HG03521 (cell line): Measurements from ENCODE around the gene IBA57.

ENCODE experiments used
- ATAC-seq: cut with Tn5 transposase; IDR thresholded peaks from one replicate; pipeline ENCODE4 v1.9.1; 2021; ENCODE audit warnings: mild to moderate bottlenecking, moderate library complexity; ENCODE audit not compliant: unreplicated experiment

The IBA57 gene

DNA sequence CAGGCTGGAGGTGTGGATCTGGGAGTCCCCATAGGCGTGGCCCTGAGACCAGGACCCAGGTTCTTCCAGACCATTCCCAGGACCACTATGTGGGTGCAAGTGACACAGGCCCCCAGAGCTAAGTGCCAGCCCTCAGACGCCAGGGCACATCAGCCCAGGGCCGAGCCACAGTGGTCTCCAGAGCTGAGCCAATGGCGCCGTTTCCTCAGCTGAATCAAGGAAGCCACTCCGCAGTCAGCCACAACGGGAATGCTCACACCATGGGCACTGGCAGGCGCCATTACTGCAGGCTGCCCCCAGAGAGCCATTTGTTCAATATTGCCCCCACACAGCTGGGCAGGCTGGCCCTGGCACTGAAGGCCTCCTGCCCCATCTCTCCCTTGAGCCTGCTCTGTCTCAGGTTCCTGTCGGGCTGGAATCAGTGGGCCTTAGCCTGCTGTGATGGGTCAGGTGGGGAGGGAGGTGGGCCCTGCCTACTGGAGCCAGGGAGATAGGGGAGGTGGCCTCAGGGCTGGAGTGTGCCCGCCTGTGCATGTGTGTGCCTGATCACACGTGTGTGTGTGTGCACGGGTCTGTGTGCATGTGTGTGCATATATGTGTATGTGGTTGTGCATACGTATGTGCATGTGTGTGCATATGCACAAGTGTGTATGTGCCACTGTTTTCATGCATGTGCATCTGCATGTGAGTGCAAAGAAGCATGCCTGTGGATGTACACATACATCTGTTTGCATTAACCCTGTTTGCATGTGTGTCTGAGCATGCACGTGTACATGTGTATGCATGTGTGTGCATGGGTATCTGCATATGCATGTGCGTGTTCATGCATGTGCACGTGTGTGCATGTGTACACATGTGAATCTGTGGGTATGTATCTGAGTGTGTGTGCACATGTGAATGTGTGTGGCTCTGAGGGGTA lies 9.7 kb upstream of the IBA57 start:
- ATAC-seq, result no peak

DNA sequence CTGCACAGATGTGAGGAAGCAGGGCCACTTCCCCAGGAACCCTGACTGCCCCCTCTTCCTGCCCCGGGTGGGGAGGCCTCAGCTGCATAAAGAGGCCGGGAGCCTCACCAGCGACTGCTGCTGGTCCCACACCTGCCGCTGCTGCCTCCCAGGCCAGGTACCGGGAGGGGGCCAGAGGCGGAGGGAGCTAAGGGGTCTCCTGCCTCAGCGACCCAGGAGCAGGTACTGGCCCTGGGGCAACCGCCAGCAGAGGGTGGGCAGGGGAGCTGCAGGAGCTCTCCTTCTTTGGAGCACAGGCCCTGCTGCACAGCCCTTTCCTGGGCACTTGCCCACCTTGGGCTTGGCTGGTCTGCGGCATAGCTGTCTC lies 9.1 kb upstream of the IBA57 start:
- no peak for ATAC-seq

DNA sequence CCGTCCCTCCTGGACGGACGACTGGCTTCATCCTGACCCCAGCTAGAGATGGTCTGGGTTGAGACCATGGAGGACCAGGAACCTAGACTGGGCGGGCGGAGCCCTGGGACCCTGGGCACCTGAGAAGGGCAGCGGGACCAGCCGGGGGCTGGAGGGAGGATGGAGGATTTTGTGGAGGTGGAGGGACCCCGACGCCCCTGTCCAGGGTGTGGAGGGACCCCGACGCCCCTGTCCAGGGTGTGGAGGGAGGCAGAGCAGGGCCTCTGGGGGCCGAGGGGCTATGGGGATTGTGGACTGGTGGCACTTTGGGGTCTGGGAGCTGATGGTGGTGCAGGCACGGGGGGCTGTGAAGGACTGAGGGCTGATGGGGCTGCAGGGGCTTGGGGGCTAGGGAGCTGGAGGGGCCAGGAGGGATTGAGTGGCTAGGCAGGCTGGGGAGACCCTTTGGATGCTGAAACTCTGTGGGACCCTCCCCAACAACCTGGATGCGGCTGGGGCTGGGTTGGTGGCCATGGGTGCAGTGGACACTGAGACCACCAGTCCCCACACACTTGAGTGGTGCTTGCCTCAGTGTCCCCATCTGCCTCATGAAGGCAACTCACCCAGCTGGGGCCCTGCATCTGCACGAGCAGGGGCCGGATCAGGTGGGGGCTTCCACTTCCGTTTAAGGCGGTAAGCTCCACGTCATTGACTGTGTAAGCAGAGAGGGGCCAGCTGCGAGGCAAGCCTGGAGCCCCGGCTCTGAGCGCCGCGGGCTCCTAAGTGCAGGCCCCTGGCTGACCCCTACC lies 8.5 kb upstream of the IBA57 start:
- ATAC-seq, result no peak

DNA sequence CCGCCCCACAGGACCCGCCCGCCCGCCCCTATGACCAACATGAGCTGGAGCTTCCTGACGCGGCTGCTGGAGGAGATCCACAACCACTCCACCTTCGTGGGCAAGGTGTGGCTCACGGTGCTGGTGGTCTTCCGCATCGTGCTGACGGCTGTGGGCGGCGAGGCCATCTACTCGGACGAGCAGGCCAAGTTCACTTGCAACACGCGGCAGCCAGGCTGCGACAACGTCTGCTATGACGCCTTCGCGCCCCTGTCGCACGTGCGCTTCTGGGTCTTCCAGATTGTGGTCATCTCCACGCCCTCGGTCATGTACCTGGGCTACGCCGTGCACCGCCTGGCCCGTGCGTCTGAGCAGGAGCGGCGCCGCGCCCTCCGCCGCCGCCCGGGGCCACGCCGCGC lies 7.9 kb upstream of the IBA57 start:
- ATAC-seq, result no peak

DNA sequence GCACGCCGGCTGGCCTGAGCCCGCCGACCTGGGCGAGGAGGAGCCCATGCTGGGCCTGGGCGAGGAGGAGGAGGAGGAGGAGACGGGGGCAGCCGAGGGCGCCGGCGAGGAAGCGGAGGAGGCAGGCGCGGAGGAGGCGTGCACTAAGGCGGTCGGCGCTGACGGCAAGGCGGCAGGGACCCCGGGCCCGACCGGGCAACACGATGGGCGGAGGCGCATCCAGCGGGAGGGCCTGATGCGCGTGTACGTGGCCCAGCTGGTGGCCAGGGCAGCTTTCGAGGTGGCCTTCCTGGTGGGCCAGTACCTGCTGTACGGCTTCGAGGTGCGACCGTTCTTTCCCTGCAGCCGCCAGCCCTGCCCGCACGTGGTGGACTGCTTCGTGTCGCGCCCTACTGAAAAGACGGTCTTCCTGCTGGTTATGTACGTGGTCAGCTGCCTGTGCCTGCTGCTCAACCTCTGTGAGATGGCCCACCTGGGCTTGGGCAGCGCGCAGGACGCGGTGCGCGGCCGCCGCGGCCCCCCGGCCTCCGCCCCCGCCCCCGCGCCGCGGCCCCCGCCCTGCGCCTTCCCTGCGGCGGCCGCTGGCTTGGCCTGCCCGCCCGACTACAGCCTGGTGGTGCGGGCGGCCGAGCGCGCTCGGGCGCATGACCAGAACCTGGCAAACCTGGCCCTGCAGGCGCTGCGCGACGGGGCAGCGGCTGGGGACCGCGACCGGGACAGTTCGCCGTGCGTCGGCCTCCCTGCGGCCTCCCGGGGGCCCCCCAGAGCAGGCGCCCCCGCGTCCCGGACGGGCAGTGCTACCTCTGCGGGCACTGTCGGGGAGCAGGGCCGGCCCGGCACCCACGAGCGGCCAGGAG lies 7.2 kb upstream of the IBA57 start:
- no peak for ATAC-seq

DNA sequence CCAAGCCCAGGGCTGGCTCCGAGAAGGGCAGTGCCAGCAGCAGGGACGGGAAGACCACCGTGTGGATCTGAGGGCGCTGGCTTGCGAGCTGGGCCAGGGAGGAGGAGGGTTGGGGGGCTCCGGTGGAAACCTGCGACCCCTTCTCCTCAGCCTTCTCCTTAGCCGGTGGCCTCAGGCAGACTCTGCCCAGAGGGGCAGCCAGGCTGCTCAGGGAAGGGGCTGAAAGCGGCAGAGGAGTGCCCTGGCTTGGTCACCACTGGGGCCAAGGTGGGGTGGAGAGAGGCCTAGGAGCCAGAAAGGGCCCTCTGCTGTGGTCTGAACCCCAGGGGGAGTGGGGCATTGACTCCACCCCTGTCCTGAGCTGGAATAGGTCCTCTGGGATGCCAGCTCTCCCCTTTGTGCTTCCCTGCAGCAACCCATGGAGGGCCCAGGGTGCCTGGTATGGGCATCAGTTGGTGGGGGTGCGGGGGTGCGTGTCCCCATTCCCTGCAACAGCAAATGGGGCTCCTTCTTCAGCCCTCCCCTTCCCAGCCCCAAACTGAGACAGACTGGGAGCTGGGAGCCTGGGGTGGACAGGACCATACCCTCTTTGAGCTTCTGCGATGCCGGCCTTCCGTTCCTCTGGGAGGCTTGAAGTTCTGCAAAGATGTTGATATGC lies 6.5 kb upstream of the IBA57 start:
- ATAC-seq, result no peak

DNA sequence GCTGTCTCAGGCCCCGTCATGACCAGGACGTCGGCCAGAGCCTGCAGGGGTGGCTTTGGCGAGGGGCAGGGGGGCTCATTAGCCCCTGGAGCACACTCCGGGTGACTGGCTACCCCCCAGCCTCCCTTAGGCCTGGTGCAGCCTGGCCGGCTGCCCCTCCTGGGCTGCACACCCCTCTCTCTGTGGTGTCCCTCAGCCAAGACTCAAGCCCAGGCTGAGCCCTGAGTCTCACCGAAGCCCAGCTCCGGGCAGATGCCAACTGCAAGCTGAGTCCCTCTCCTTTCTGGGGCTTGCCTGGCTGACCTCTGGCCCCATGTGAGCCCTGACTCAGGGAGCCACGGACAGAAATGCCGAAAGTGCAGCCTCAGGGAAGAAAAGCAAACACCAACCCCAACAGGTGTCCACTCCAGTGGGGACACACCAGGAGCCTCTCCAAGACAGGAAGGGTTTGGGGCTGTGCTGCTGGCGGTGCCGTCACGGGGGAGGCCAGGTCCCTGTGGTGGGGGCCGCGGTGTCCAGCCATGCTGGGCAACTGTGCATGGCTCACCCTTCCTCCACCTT lies 5.3 kb upstream of the IBA57 start:
- no peak for ATAC-seq

DNA sequence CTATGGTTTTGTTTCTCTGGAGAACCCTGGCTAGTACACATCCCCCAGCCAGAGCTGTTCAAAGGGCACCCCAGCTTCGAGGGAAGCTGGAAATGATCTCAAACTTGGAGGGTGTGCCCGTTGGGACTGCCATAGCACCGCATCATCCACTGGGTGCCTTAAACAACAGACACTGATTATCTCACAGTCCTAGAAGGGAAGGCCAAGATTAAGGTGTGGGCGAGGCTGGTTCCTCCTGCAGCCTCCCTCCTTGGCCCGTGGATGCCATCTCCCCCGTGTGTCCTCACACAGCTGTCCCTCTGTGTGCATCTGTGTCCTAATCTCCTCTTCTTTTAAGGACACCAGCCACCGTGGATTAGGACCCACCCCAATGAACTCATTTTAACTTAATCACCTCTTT lies 4.2 kb upstream of the IBA57 start:
- no peak for ATAC-seq

DNA sequence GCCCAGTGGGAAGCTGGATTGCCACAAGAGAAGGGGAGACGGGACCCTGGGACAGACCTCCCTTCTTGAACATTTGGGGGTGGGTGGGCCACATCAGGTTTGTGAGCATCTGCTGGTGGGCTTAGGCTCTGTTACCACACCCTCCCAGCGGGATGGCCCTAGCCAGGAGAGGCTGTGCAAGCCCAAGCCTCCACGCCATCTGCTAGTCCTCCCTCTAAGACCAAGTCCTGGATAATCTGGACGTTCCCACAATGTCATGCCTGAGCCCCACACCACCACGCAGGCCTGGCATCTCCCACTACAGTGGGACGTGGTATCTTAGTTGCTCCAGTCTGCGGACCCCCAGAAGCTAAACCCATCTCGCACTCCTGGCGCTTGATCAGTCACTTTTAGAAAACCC lies 3.7 kb upstream of the IBA57 start:
- no peak for ATAC-seq

DNA sequence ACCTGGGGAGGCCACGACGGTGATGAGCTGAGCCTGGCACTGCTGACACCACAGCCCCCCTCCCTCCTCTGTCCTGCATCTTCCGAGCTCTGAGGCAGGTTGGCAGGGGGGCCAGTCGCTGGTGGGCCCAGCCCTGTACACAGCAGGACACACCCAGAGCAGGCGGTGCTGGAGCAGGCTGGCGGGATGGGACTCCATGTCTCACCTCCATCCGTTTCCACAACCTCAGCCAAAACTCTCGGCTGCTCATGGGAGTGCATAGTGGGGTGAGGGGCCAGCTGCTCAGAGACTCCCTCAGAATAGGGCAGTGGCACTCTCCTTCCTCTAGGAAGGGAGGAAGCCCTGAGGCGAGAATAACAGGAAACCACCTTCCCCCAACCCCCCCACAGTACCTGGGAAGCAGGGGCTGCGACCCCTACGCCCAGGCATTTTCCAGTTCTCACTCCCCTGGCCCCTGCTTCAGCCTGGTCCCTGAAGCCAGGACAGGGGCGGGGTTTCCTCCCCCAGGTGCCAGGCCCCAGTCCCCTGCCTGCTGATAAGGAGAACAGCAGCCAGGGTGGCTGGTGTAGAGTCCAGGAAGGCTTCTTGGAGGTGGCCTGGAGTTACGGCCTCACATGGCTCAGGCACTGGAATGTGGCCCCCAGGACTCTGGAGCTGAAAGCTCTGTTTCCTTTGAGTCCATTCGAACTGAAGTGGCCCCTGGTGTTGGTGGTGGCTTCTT lies 3.2 kb upstream of the IBA57 start:
- ATAC-seq, result no peak

DNA sequence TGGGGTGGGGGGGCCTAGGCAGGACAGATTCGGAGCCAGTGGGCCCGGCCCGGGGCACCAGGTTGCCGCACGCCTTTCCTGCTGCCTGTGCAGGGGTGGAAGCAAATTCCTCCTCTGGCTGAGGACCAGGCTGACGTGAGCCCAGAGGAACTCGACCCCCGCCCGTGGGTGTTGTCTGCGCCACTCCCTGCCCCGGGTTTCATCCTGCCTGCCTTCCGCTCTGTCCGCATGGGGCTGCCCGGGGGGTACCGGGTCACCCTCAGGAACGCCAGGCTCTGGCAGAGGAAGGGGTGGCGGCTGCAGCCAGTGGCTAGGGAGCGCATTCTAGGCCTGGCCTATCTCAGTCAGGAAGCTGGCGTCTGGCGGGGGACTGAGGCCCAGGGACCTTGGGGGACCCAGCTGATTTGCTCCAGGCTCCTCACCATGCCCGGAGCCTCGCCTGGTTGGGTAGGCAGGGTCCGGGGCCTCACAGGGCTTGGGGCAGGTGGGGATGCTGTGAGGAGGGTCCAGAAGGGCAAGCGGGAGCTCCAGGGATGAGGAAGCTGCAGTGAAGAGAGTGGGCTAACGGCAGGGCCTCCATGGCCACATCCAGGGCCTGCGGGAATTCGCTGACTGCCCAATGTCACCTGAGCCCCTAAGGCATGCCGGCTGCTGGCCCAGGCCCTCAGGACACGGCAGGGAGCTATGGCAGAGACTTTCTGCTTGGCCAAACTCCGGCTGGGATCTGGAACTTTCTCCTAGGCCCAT lies 2.4 kb upstream of the IBA57 start:
- no peak for ATAC-seq

DNA sequence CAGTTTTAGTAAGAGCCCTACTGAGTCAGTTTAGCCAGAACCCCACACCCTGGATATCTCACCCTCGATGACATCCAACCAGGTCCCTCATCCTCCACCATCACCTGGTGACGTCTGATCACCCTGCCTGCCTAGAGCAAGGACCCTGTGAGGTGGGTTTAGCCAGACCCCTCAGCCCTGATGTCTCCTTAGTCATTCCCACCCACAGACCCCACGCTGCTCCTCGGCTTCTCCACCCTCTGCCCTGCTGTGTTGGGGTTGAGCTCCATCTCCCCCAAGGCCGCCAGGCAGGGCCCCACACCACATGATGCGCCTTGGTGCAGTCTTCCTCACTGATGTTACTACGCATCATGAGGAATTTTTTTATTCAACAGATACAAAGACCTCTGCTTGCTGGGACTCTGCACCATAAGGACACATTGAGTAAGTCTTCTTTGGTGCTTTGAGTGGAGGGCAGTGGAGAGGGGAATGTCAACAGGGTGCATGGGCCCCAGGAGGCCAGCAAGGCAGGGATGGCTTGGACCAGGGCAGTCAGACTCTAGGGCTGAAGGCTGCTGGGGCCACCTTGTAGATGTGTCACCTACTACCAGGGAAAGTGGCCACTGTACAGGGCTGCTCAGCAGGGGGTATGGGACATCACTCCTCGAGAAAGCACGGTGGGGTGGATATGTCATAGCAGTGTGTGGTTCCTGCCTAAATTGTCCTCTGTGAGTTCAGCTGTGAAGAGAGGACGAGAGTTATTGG lies 1.7 kb upstream of the IBA57 start:
- ATAC-seq, result no peak

DNA sequence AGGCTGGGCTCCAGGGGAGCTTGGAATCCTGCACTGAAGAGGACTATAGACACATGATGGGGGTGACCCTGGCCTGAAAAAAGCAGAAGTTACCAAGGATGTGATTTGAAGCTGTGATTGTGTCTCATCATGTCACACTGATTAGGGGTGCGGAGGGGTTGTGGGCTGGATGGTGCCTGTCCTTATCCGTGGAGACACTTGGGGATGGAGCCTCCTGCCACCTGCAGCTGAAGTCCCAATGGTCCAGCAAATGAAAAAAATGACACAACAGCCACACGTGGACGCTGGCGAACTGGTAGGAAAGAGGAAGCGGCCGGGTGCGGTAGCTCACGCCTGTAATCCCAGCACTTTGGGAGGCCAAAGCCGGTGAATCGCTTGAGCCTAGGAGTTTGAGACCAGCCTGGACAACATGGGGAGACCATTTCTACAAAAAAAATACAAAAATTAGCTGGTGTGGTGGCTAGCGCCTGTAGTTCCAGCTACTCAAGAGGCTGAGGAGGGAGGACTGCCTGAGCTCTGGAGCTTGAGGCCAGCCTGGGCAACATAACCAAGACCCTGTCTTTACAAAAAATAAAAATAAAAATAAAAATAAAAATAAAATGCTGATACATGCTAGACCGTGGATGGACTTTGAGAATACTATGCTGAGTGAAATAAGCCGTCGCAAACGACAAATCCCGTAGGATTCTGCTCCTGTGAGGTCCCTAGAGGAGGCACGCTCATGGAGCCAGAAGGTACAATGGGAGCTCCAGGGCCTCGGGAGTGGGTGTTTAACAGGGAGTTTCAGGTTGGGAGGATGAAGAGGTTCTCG lies 838 bp upstream of the IBA57 start:
- ATAC-seq, result no peak

DNA sequence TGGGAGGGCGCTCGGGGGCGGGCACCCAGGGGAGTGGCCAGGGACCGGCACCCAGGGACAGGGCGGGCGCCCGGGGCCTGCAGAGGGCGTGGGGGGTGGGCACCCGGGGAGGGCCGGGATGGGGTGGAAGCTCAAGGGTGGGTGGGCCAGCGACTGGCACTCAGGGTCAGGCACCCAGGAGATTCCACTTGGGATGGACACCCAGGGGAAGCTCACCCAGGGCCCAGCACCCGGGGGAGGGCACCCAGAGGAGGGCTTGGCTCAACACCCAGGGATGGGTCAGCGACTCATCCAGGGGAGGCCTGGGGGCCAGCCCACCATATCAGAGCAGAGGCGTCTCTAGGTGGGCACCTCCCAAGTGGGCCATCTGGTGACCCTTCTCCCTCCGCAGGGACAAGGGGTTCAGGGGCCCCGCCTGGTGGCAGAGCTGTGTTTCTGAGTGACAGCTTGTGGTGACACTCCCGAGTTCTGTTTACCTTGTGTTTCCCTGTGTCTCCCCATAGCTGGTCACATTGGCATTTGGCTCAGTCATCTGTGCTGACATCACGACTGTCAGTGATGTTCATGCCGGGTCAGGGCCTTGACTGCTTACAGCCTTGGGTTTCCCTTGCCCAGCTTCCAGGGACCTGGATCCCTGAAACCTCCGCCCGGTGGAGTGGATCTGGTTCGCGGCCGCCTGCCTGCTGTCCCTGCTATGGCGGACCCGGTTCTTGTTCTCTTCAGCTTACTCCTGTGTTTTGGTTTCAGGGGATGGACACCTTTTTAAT lies 749 bp downstream of the IBA57 start:
- peak; percentile 7 for ATAC-seq

DNA sequence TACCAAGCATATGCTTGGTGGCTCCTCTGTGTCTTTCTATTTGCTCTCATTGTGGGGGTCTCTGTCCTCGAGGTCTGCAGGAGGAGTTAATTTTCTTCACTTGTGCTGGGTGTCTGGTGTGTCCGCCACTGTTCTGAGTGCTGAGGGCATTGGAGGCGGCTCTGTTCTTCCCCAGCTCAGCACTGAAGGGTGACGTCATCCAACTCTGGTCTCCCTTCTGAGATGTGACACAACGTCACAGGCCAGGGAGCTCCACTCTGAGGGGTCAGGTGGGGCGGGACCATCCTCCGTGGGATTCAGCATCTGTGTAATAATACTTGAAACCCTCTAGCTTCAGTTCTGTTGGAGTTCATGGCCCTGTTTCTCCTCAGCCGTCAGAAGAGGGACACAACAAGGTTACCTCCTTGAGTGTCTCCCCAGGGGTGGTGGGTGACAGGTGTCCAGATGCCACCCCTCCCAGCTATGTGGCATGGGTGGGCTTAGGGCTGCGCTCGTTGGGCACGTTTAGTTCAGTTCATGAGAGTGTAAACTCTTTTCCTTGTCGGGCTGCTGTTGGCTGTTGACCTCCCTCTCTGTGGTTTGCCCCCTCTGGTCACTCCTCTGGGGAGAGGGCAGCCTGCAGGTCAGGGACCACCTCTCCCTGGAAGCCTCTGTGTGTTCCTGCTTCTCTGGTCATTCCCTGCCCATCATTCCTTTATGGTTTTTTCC lies 3.1 kb downstream of the IBA57 start:
- ATAC-seq, result no peak

DNA sequence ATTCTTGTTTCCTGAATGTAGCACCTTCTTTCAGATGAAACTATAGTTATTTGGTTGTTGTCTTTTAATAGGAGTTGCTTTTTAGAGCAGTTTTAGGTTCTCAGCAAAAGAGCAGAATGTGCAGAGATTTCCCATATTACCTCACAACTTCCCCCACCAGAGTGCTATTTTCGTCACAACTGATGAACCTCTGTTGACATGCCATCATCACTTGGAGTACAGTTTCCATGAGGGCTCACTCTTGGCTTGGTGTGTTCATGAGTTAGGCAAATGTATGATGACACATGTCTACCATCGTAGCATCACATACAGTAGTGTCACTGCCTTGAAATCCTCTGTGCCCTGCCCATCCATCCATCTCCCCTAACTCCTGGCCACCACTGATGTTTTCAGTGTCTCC lies 3.7 kb downstream of the IBA57 start:
- no peak for ATAC-seq
